ENCODE data around the gene CRTAP. TPM values are rescaled to one million over a fixed set of nuclear protein-coding genes. Genes with fewer than 3 reads are reported as not detected.

Gene CRTAP
- total RNA-seq, 4 donors from 2014 or later, result 180 to 394 (median 315) TPM

DNA sequence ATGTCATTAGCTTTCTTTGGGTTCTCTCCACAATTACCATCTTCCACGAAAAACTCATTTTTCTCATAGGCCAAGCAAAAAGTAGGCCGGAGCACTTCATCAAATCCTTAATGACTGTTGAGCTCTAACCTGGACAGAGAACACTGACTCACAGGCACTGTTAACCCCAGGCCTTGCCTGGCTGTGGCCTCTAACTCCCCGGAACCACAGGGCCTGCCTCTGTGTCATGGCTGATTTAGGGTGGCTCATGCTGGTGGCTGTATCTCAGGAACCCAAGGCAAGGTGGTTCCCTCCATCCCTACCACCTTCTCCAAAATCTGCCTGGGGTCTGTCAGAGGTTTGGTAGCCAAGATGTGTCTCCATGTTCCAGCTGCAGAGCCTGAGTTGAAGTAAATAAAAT is 3.6 kb downstream of the CRTAP start:
- Histone ChIP-seq H3K4me3 (no peak overlapping the region), H3K27me3 (no peaks in the 10 kb centered on the region), H3K4me1 (peaks cover 0 to 59% (median 23%) of the 10 kb centered on the region in 4 donors), H3K9me3 (no peaks in the 10 kb centered on the region), H3K27ac (peak overlapping the region in 2 of 4 donors; percentile 10 to 22), H3K36me3 (peaks cover 0 to 37% (median 5%) of the 10 kb centered on the region in 3 donors)
- no peak for DNase-seq (ENCODE audit: low spot score in 2 of 2)
- TF ChIP-seq, protein P1, sequence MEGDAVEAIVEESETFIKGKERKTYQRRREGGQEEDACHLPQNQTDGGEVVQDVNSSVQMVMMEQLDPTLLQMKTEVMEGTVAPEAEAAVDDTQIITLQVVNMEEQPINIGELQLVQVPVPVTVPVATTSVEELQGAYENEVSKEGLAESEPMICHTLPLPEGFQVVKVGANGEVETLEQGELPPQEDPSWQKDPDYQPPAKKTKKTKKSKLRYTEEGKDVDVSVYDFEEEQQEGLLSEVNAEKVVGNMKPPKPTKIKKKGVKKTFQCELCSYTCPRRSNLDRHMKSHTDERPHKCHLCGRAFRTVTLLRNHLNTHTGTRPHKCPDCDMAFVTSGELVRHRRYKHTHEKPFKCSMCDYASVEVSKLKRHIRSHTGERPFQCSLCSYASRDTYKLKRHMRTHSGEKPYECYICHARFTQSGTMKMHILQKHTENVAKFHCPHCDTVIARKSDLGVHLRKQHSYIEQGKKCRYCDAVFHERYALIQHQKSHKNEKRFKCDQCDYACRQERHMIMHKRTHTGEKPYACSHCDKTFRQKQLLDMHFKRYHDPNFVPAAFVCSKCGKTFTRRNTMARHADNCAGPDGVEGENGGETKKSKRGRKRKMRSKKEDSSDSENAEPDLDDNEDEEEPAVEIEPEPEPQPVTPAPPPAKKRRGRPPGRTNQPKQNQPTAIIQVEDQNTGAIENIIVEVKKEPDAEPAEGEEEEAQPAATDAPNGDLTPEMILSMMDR (IDR thresholded peaks at IDR 0.05), result no peak
- TF ChIP-seq EP300 (IDR thresholded peaks at IDR 0.05) (no peak), POLR2A (IDR thresholded peaks at IDR 0.05) (no peak)
- 91 to 94% methylated on average over 3 of the region's 3 CpGs for WGBS, 2 donors

GRCh38 chr3:33119891-33120290 is 6.1 kb downstream of the CRTAP start:
- Histone ChIP-seq H3K27ac (no peak overlapping the region), H3K27me3 (no peaks in the 10 kb centered on the region), H3K36me3 (peaks cover 6 to 59% (median 11%) of the 10 kb centered on the region in 3 donors), H3K4me3 (no peak overlapping the region), H3K9me3 (no peaks in the 10 kb centered on the region), H3K4me1 (peaks cover 0 to 49% (median 18%) of the 10 kb centered on the region in 4 donors)
- TF ChIP-seq, protein P1 (IDR thresholded peaks at IDR 0.05), result no peak
- TF ChIP-seq EP300 (IDR thresholded peaks at IDR 0.05) (no peak), POLR2A (IDR thresholded peaks at IDR 0.05) (no peak)
- WGBS, 2 donors, result 70 to 83% methylated on average over 3 of the region's 3 CpGs
- DNase-seq (ENCODE audit: low spot score in 2 of 2), result no peak

DNA sequence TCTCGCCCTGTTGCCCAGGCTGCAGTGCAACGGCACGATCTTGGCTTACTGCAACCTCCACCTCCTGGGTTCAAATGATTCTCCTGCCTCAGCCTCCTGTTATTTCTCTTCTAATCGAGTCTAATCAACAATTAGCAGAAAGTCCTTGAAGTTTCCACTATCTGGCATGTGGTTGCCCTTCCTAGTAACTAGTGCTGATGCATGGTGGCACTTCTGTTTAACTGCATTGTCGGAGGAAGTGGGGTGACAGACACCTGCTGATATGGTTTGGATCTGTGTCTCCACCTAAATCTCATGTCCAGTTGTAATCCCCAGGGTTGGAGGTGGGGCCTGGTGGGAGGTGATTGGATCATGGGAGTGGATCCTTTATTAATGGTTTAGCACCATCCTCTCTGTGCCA is 9.2 kb downstream of the CRTAP start:
- Histone ChIP-seq H3K27ac (no peak overlapping the region), H3K4me3 (no peak overlapping the region), H3K36me3 (peaks cover 6 to 79% (median 11%) of the 10 kb centered on the region in 3 donors), H3K9me3 (no peaks in the 10 kb centered on the region), H3K4me1 (peaks cover 0 to 21% (median 6%) of the 10 kb centered on the region in 4 donors), H3K27me3 (no peaks in the 10 kb centered on the region)
- WGBS, 2 donors, result 92 to 94% methylated on average over 5 of the region's 5 CpGs
- TF ChIP-seq POLR2A (IDR thresholded peaks at IDR 0.05), result no peak
- no peak for DNase-seq (ENCODE audit: low spot score in 2 of 2)

- no peak overlapping the region for H3K27ac ChIP-seq
- no peak overlapping the region for H3K4me3 ChIP-seq
- peaks cover 0 to 5% (median 0%) of the 10 kb centered on the region in 4 donors for H3K4me1 ChIP-seq
- H3K36me3 ChIP-seq, result peaks cover 6 to 71% (median 11%) of the 10 kb centered on the region in 3 donors
- DNase-seq (ENCODE audit: low spot score in 2 of 2), result no peak
- H3K27me3 ChIP-seq, result no peaks in the 10 kb centered on the region
- TF ChIP-seq POLR2A (IDR thresholded peaks at IDR 0.05) (no peak), EP300 (IDR thresholded peaks at IDR 0.05) (no peak)
- TF ChIP-seq, protein P1 (IDR thresholded peaks at IDR 0.05), result no peak
- H3K9me3 ChIP-seq, result no peaks in the 10 kb centered on the region
- 63 to 100% methylated on average over 1 of the region's 1 CpG for WGBS, 2 donors
These were observed 10.8 kb downstream of the CRTAP start for GRCh38 chr3:33124638-33125037.

- no peak overlapping the region for H3K27ac ChIP-seq
These were observed 12.0 kb downstream of the CRTAP start for GRCh38 chr3:33125840-33126239.

More at GRCh38 chr3:33125840-33126239, 12.0 kb downstream of the CRTAP start:
- H3K36me3 ChIP-seq, result peaks cover 6 to 81% (median 11%) of the 10 kb centered on the region in 3 donors
- no peaks in the 10 kb centered on the region for H3K27me3 ChIP-seq
- no peak overlapping the region for H3K4me3 ChIP-seq
- H3K4me1 ChIP-seq, result no peaks in the 10 kb centered on the region
- TF ChIP-seq EP300 (IDR thresholded peaks at IDR 0.05) (no peak), POLR2A (IDR thresholded peaks at IDR 0.05) (no peak)
- TF ChIP-seq, protein P1 (IDR thresholded peaks at IDR 0.05), result no peak
- no peaks in the 10 kb centered on the region for H3K9me3 ChIP-seq
- 90 to 94% methylated on average over 3 of the region's 3 CpGs for WGBS, 2 donors
- no peak for DNase-seq (ENCODE audit: low spot score in 2 of 2)

Data from tibial nerve (tissue), 4 donors.